Activated CD4-positive, alpha-beta T cell treated with anti-CD3 and anti-CD28 coated beads for 36 hours (primary cell): ENCODE measurements around the gene SF3B6. TPM values are rescaled to one million over a fixed set of nuclear protein-coding genes. Genes with fewer than 3 reads are reported as not detected.

Experiments
- ATAC-seq: fragments of 200-7000 bp; cut with Tn5 transposase; one replicate; pipeline ENCODE4 v1.10.0; 2021; ENCODE audit warnings: mild to moderate bottlenecking, moderate library complexity
- CTCF ChIA-PET: fragments of 350-600 bp; sonication (Branson Sonifier 250); formaldehyde crosslinking; loops from one replicate; lab custom pipeline; 2021; ENCODE audit warnings: antibody characterized with exemption; lab: Charles Lee
- POLR2A ChIA-PET: fragments of 350-600 bp; sonication (Branson Sonifier 250); formaldehyde crosslinking; loops from one replicate; lab custom pipeline; 2021; ENCODE audit warnings: antibody characterized with exemption, inconsistent platforms; lab: Charles Lee
- DNase-seq: peaks from one replicate; pipeline ENCODE4 v3.0.0-alpha.2; 2020
- H3K27ac Mint-ChIP-seq: one replicate; pipeline ENCODE4 v1.8.0; 2021; ENCODE audit warnings: mixed read lengths
- H3K27me3 Mint-ChIP-seq: one replicate; pipeline ENCODE4 v1.8.0; 2021; ENCODE audit warnings: mixed read lengths
- H3K36me3 Mint-ChIP-seq: one replicate; pipeline ENCODE4 v1.8.0; 2021; ENCODE audit warnings: low read depth, mixed read lengths
- H3K4me1 Mint-ChIP-seq: one replicate; pipeline ENCODE4 v1.8.0; 2021; ENCODE audit warnings: mixed read lengths
- H3K4me3 Mint-ChIP-seq: one replicate; pipeline ENCODE4 v1.8.0; 2021; ENCODE audit warnings: mild to moderate bottlenecking, moderate library complexity, mixed read lengths
- H3K9me3 Mint-ChIP-seq: one replicate; pipeline ENCODE4 v1.8.0; 2021; ENCODE audit warnings: low read depth, mixed read lengths
- intact Hi-C, 2 experiments: fragments of 100-400 bp; cut with DNase I in 1 of 2; cut with micrococcal nuclease in 1 of 2; formaldehyde crosslinking; loops; one replicate each; pipeline versions ENCODE4 v1.14.2 to v1.15.1; 2022 to 2024; cut with DNase I, micrococcal nuclease
- total RNA-seq, 2 experiments: library from RNA; stranded (reverse); gene quantifications; one replicate each; pipeline ENCODE4 v1.2.3, GENCODE V29; 2021

The SF3B6 gene, protein sequence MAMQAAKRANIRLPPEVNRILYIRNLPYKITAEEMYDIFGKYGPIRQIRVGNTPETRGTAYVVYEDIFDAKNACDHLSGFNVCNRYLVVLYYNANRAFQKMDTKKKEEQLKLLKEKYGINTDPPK
- 100 to 1,000 TPM; 128 to 143 TPM for total RNA-seq

DNA sequence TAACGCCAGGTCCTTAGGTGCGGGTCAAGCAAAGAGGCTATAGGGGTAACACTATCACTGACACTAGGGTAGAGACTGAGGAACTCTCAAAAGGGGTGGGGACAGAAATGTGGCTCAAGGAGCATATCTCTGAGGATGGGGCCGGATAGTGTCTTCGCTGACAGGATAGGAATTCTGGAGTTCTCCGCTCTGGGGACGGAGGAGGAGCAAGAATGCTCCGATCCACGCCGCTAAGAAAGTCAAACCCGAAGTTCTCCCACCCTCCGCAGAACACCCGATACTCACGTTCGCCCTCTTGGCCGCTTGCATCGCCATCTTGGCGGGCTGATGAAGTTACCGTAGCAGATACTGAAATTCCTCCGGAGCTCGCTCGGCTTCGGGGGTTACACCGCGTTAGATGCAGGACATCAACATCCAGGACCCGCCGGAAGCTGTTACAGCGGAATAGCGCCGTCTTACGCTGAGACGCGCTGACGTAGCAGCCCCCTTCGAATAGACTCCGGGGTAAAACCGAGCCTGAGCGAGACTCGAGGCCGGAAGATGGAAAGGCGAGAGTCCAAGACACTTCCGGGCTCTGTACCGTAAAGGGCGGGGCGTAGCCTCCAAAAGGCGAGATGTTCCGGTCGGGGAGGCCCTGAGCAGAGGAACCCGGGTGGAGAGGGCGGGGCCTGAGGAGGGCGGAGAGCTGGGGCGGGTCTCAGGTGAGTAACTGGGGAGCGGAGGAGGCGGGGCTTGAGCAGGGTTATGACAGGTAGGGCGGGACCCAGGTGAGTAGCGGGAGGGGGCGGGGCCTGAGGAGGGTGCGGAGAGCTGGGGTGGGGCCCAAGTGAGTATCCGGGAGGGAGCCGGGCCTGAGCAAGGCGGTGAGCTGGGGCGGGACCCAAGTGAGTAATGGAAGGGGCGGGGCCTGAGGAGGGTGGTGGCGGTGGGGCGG is at the start of gene SF3B6:
TSS of gene SF3B6 (minus strand) at position 412 of the 934 bp plus-strand sequence. CDS start at position 315, 97 bp downstream.
- Mint-ChIP-seq H3K9me3 (no peaks in the 10 kb centered on the region), H3K36me3 (peaks cover 15% of the 10 kb centered on the region), H3K27me3 (no peaks in the 10 kb centered on the region), H3K4me1 (peaks cover 43% of the 10 kb centered on the region), H3K4me3 (peak within 1 kb of the TSS; percentile 99), H3K27ac (peak within 1 kb of the TSS; percentile 99)
- ChIA-PET POLR2A (interaction anchor here (0.6 to 2.2 kb wide), 7 partner anchors 8 to 150 kb away, joined by 3 to 34 read pairs (median 5); partner anchors contain the start of genes ATAD2B, TP53I3, UBXN2A and WDCP), CTCF (interaction anchor here (0.5 to 3.2 kb wide), 7 partner anchors 8 to 296 kb away, joined by 3 to 25 read pairs (median 6); partner anchors contain the start of genes ATAD2B, TP53I3 and WDCP)
- ATAC-seq (peak; percentile 91), DNase-seq (peak; percentile 100)
- intact Hi-C loops, result loop anchor here (1.0 to 10.0 kb wide), 13 partner anchors 8 to 1801 kb away; partner anchors contain the start of genes ATAD2B (in 2 of the 2), UBXN2A (in 2 of the 2), WDCP (in 2 of the 2) and ASXL2 (in 1 of the 2)

DNA sequence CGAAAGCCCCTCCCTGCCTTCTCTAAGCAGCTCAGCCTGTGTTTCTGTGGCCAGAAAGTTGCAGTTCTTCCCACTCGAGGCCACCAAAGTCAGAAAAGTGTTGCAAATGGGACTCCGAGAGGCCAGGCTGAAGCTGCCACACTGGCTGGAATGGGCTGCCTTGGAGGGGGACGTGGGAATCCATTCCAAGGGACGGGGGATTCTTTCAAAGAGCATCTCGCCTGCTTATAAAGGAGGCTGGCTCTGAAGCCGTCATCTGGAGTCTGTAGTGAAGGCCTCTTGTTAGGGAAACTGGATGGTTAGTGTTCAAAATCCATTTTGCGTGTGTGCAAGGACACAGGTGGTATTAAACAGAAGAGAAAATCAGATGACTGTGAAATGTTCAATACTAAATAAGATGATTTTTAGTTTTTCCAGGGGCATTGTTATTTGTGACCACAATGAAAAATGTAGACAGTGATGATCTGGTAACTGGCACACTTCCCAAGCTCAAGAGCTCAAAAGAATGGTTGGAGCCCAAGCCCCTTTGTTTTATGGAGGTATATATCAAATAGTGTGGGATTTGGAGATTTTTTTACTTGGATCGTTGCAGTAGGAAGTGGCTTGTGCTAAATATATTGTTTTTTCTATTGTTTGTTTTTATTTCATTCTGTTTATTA is 47.9 kb upstream of the SF3B6 start:
- Mint-ChIP-seq H3K27me3 (no peaks in the 10 kb centered on the region), H3K36me3 (peaks cover 2% of the 10 kb centered on the region), H3K27ac (peak overlapping the region; percentile 78), H3K4me3 (peak overlapping the region; percentile 75), H3K4me1 (peaks cover 9% of the 10 kb centered on the region), H3K9me3 (no peaks in the 10 kb centered on the region)
- ChIA-PET POLR2A (interaction anchor here (1.1 to 1.6 kb wide), 2 partner anchors 77 to 197 kb away, joined by 4 to 5 read pairs; partner anchors contain the start of genes ATAD2B and WDCP), CTCF (interaction anchor here (0.6 to 3.0 kb wide), 4 partner anchors 10 to 314 kb away, joined by 3 to 14 read pairs (median 4); partner anchors contain the start of gene TP53I3)
- intact Hi-C loops, result loop anchor here in 1 of 2 experiments (1.0 kb wide), 1 partner anchor 48 kb away; the partner anchor contains the start of gene SF3B6
- no peak for ATAC-seq
- DNase-seq, result no peak

DNA sequence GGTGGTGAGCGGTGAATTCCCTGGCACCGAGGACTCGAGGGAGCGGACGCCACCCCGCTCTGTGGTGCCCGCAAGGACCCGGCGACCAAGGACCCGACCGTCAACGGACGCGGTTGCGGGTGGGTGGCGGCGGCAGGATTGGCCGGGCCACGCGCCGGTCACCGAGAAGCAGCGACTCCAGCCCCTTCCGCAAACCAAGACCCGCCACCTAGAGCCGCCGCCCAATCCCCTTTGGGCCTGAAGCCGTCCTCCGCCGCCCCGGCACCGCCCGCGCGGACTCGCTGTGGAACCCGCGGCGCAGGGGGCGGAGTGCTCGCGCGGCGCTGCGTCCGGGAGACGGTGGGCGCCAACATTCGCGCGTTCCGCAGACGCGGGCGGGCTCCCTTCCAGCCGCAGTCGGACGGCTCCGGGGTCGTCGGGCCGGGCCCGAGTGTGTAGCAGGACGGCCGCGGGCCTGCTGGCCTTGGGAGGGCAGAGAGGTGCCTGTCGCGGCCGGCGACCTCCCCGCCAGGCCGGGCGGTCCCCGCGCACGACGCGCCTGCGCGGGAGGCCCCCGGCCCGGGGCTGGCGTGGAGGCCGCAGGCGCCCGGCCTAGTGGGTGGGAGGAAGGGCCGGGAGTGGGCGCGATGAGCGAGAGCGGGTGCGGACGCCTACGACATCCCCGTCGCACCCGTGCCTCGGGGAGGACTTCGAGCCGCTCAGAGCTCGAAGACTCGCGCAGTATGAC is 47.2 kb upstream of the SF3B6 start, which contains the start of the genes FAM228B and PFN4:
TSS of gene FAM228B (plus strand) at position 275 of the 727 bp plus-strand sequence. CDS start 893 bp downstream, outside the sequence.
TSS of gene PFN4 (minus strand) at position 140 of the 727 bp plus-strand sequence. CDS start 799 bp downstream, outside the sequence.
- DNase-seq (peak; percentile 79), ATAC-seq (peak; percentile 89)
- Mint-ChIP-seq H3K4me1 (peaks cover 9% of the 10 kb centered on the region), H3K36me3 (peaks cover 2% of the 10 kb centered on the region), H3K27me3 (no peaks in the 10 kb centered on the region), H3K4me3 (peak within 1 kb of the TSS; percentile 75), H3K27ac (peak within 1 kb of the TSS; percentile 78), H3K9me3 (no peaks in the 10 kb centered on the region)
- ChIA-PET CTCF (interaction anchor here (0.6 to 3.0 kb wide), 6 partner anchors 11 to 314 kb away, joined by 3 to 14 read pairs (median 4); partner anchors contain the start of gene TP53I3), POLR2A (interaction anchor here (1.6 kb wide), 1 partner anchor 76 kb away, joined by 5 read pairs; the partner anchor contains the start of gene WDCP)
- intact Hi-C loops, result loop anchor here in 1 of 2 experiments (1.0 kb wide), 1 partner anchor 47 kb away; the partner anchor contains the start of gene SF3B6

DNA sequence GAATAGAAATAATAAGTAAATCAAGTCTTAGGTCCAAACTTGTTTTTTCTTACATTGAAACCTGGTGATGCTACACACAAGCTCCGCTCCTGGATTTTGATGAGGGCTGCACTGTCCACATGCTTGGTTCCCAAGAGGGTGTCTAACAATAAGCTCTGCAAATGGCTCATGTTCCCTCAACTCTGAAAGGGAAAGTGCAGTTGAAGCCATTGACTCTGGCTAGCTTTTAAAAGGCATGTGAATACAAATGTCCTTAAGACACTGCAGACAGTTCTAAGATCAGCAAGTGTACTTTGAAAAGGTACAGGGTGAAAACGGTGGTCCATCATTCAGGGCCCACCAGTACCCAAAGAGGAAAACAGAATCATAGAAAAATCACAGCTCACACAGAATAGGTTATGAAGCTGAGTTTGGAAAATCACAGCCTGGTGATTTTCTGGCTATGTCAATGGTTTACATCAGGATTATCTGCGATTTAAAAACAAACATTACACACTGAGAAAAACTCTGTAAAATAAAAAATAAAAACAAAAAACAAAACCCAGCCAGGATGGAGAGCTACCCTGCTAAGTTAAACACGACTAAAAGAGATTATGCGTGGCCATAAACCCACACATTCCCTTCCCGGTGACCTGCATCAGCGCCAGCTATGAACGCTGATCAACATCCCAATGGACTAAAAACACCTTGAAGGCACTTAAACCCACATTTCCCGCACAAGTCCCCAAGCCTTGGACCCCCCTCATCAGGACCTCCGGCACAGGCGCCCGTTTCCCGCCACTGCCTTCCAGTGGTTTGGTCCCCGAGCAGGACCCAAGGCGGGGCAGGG is 46.5 kb upstream of the SF3B6 start:
- peak overlapping the region; percentile 73 for H3K27ac Mint-ChIP-seq
- ATAC-seq (no peak), DNase-seq (no peak)
- intact Hi-C loops, result loop anchor here in 1 of 2 experiments (1.0 kb wide), 1 partner anchor 46 kb away; the partner anchor contains the start of gene SF3B6
- peak overlapping the region; percentile 75 for H3K4me3 Mint-ChIP-seq
- ChIA-PET CTCF (interaction anchor here (0.8 to 3.0 kb wide), 5 partner anchors 11 to 41 kb away, joined by 3 to 14 read pairs (median 4); partner anchors contain the start of gene TP53I3), POLR2A (interaction anchor here (0.6 kb wide), 1 partner anchor 997 kb away, joined by 11 read pairs; no protein-coding TSS in a partner anchor)
- no peaks in the 10 kb centered on the region for H3K9me3 Mint-ChIP-seq
- H3K4me1 Mint-ChIP-seq, result peaks cover 9% of the 10 kb centered on the region
- no peaks in the 10 kb centered on the region for H3K36me3 Mint-ChIP-seq
- no peaks in the 10 kb centered on the region for H3K27me3 Mint-ChIP-seq

DNA sequence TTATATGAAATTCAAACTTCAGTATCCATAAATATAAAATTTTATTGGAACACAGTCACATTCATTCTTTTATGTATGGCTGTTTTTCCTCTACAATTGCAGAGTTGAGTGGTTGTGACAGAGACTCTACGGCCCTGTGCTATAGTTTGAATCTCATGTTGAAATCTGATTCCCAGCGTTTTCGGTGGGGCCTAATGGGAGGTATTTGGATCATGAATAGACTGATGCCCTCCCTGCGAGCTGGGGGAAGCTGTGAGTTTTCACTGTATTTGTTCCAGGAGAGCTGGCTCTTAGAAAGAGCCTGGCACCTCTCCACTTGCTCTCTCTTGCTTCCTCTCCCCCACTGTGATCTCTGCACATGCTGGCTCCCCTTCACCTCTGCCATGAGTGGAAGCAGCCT is 45.3 kb upstream of the SF3B6 start:
- intact Hi-C loops, result no loop called here
- no peaks in the 10 kb centered on the region for H3K36me3 Mint-ChIP-seq
- DNase-seq, result no peak
- H3K27me3 Mint-ChIP-seq, result no peaks in the 10 kb centered on the region
- ChIA-PET POLR2A (interaction anchor here (0.6 kb wide), 1 partner anchor 267 kb away, joined by 3 read pairs; no protein-coding TSS in a partner anchor), CTCF (interaction anchor here (1.3 kb wide), 1 partner anchor 42 kb away, joined by 5 read pairs; no protein-coding TSS in a partner anchor)
- H3K9me3 Mint-ChIP-seq, result no peaks in the 10 kb centered on the region
- no peak overlapping the region for H3K4me3 Mint-ChIP-seq
- H3K4me1 Mint-ChIP-seq, result peaks cover 9% of the 10 kb centered on the region
- H3K27ac Mint-ChIP-seq, result no peak overlapping the region
- ATAC-seq, result no peak

DNA sequence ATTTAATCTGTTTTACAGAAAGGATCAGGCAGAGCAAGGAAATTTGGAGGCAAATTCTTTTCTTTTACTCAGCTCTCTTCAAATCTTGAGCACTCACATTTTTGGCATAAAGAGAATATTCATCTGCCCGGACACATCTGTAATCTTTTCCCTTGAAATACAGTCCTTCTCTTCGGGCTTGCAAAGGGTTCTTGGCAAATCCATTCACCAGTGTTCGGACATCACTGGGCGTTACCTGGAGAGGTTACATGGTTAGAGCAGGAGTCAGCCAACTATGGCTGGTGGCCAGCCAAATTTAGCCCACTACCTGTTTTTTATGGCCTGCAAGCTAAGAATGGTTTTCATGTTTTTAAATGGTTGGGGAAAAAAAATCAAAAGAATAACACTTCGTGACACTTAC is 44.9 kb upstream of the SF3B6 start:
- POLR2A ChIA-PET, result interaction anchor here (0.6 kb wide), 1 partner anchor 268 kb away, joined by 3 read pairs; no protein-coding TSS in a partner anchor
- intact Hi-C loops, result no loop called here

DNA sequence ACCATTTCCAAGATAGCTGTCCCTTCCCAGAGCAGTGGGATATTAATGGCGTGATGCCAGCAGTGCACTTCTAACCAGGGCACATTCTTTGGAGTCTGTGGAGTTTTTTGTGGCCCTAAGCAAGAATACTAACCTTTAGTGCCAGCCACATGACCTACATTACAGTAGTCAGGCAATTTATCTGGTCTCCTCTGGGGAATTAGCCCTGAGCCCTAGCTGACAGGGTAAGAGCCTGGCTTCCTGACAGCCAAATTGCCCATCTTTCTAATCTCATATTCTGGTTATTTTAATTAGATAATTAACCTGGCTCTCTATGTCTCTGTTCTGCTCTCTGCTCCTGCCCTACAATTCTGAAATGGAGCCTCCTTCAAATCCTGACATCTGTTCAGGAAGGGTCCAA is 41.8 kb upstream of the SF3B6 start:
- CTCF ChIA-PET, result no interaction called here
- no peak overlapping the region for H3K27ac Mint-ChIP-seq
- no peak overlapping the region for H3K4me3 Mint-ChIP-seq
- intact Hi-C loops, result no loop called here
- POLR2A ChIA-PET, result no interaction called here
- ATAC-seq, result no peak
- H3K27me3 Mint-ChIP-seq, result no peaks in the 10 kb centered on the region
- no peaks in the 10 kb centered on the region for H3K36me3 Mint-ChIP-seq
- no peaks in the 10 kb centered on the region for H3K9me3 Mint-ChIP-seq
- H3K4me1 Mint-ChIP-seq, result peaks cover 3% of the 10 kb centered on the region
- no peak for DNase-seq

More for the DNA sequence above, 44.9 kb upstream of the SF3B6 start:
- CTCF ChIA-PET, result interaction anchor here (1.3 kb wide), 1 partner anchor 43 kb away, joined by 5 read pairs; no protein-coding TSS in a partner anchor
- DNase-seq (no peak), ATAC-seq (no peak)
- Mint-ChIP-seq H3K4me3 (no peak overlapping the region), H3K27ac (no peak overlapping the region), H3K36me3 (no peaks in the 10 kb centered on the region), H3K9me3 (no peaks in the 10 kb centered on the region), H3K27me3 (no peaks in the 10 kb centered on the region), H3K4me1 (peaks cover 9% of the 10 kb centered on the region)

DNA sequence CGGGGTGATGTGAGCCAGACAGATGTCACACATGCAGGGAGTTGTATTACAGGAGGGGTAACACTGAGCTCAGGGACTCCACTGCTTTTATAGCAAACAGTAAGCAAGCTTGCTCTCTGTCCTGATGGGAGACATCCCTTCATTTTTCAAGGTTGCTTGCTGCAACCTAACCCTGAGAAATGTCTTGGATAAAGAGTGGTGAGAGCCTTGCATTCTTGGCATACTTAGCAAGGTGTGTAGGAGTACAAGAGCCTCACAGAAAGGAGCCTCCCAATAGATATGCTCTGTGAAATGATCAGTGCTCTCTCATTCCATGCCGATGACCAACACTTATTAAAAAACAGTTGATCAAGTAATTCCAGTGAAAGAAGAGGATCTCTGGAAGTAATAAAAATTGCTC is 38.9 kb upstream of the SF3B6 start:
- POLR2A ChIA-PET, result no interaction called here
- Mint-ChIP-seq H3K4me1 (no peaks in the 10 kb centered on the region), H3K9me3 (no peaks in the 10 kb centered on the region), H3K27me3 (no peaks in the 10 kb centered on the region), H3K27ac (no peak overlapping the region), H3K36me3 (no peaks in the 10 kb centered on the region), H3K4me3 (no peak overlapping the region)
- no peak for ATAC-seq
- DNase-seq, result no peak
- intact Hi-C loops, result no loop called here
- CTCF ChIA-PET, result interaction anchor here (0.8 to 1.0 kb wide), 2 partner anchors 31 to 115 kb away, joined by 4 read pairs; partner anchors contain the start of gene TP53I3

DNA sequence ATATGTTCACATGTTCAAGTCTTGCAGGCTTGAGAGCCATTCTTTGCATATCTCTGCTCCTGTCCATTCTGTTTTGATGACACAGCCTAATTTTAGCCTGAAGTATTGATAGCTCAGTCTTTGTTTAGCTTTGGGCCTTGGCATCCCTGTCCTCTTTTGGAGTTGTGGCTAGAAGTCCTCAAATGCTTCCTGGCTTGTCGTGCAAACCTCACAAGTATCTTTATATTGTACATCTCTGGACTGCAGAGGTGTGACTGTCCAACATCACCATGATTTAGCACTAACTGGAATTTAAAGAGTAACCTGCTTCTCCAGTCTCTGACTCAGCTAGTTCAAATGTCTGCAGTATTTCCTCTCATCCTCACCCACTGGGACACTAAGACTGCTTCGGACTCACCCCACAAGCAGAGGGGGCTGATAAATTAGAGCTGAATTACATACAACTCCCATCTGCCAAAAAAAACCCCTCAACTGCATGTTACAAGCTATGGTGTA is 35.3 kb upstream of the SF3B6 start:
- CTCF ChIA-PET, result interaction anchor here (0.6 to 0.7 kb wide), 2 partner anchors 11 to 746 kb away, joined by 3 to 4 read pairs; no protein-coding TSS in a partner anchor

More for the DNA sequence above, 35.3 kb upstream of the SF3B6 start:
- H3K9me3 Mint-ChIP-seq, result peaks cover 15% of the 10 kb centered on the region
- H3K27me3 Mint-ChIP-seq, result no peaks in the 10 kb centered on the region
- no peaks in the 10 kb centered on the region for H3K36me3 Mint-ChIP-seq
- no peak overlapping the region for H3K27ac Mint-ChIP-seq
- DNase-seq (no peak), ATAC-seq (no peak)
- H3K4me1 Mint-ChIP-seq, result no peaks in the 10 kb centered on the region
- intact Hi-C loops, result no loop called here
- POLR2A ChIA-PET, result no interaction called here
- no peak overlapping the region for H3K4me3 Mint-ChIP-seq
